GM12878 (cell line): Measurements from ENCODE around the gene LILRB1. TPM values are rescaled to one million over a fixed set of nuclear protein-coding genes. Genes with fewer than 3 reads are reported as not detected.

Experiments
- CREB1 ChIP-seq: IDR thresholded peaks from 2 replicates; pipeline ENCODE4 v1.6.1; 2012; ENCODE audit warnings: low read depth, mild to moderate bottlenecking, inconsistent platforms
- DPF2 ChIP-seq: fragments of 450-650 bp; IDR thresholded peaks from 2 replicates; pipeline ENCODE4 v1.6.1; 2017; ENCODE audit warnings: mild to moderate bottlenecking
- E2F4 ChIP-seq: IDR thresholded peaks from 2 replicates; pipeline ENCODE4 v1.6.1; 2012; ENCODE audit warnings: low read depth, low read length, improper control_type of control experiment
- EGR1 ChIP-seq, 2 experiments: IDR thresholded peaks; 1 replicate in 1 of 2; 2 replicates in 1 of 2; pipeline ENCODE4 v1.6.1; 2011 to 2012; ENCODE audit warnings: low read depth in 2 of 2, low read length in 2 of 2, borderline replicate concordance in 1 of 2, mild to moderate bottlenecking in 1 of 2, moderate library complexity in 1 of 2
- EZH2 ChIP-seq: IDR thresholded peaks from 2 replicates; pipeline ENCODE4 v1.6.1; 2012; ENCODE audit warnings: low read depth, mild to moderate bottlenecking, control low read depth, inconsistent platforms, low read length, borderline replicate concordance; ENCODE audit not compliant: control insufficient read depth
- FOXM1 ChIP-seq: IDR thresholded peaks from 2 replicates; pipeline ENCODE4 v1.6.1; 2012; ENCODE audit warnings: low read depth, mild to moderate bottlenecking, inconsistent platforms, low read length, moderate library complexity
- IKZF2 ChIP-seq, 2 experiments: fragments of 450-650 bp; IDR thresholded peaks; 2 replicates each; pipeline ENCODE4 v1.6.1; 2017; ENCODE audit warnings: mild to moderate bottlenecking in 2 of 2, moderate library complexity in 2 of 2
- IRF3 ChIP-seq: fragments of 450-650 bp; IDR thresholded peaks from 2 replicates; pipeline ENCODE4 v1.6.1; 2014; ENCODE audit warnings: mild to moderate bottlenecking
- JUND ChIP-seq: IDR thresholded peaks from 2 replicates; pipeline ENCODE4 v1.6.1; 2012; ENCODE audit warnings: low read depth, mild to moderate bottlenecking, low read length, improper control_type of control experiment, moderate library complexity
- MAX ChIP-seq: IDR thresholded peaks from 2 replicates; pipeline ENCODE4 v1.6.1; 2012; ENCODE audit warnings: low read depth, low read length, improper control_type of control experiment
- MEF2A ChIP-seq: IDR thresholded peaks from 2 replicates; pipeline ENCODE4 v1.6.1; 2011; ENCODE audit warnings: low read depth, mild to moderate bottlenecking, low read length, moderate library complexity; ENCODE audit not compliant: insufficient read depth
- MTA3 ChIP-seq: IDR thresholded peaks from 2 replicates; pipeline ENCODE4 v1.6.1; 2012; ENCODE audit warnings: low read length, inconsistent platforms, borderline replicate concordance
- MYC ChIP-seq: IDR thresholded peaks from 2 replicates; pipeline ENCODE4 v1.6.1; 2011; ENCODE audit warnings: mild to moderate bottlenecking, low read length, moderate library complexity, inconsistent platforms; ENCODE audit not compliant: insufficient read depth, insufficient replicate concordance, insufficient read length, severe bottlenecking
- NR2C2 ChIP-seq: IDR thresholded peaks from 2 replicates; pipeline ENCODE4 v1.6.1; 2011; ENCODE audit warnings: borderline replicate concordance, low read depth; ENCODE audit not compliant: control insufficient read depth, insufficient read length
- NRF1 ChIP-seq: conservative IDR thresholded peaks from 2 replicates; pipeline ENCODE4 v1.6.1; 2011; ENCODE audit warnings: mild to moderate bottlenecking, low read depth, low read length, improper control_type of control experiment
- PAX8 ChIP-seq: fragments of 450-650 bp; IDR thresholded peaks from 2 replicates; pipeline ENCODE4 v1.6.1; 2017; ENCODE audit warnings: mild to moderate bottlenecking, moderate library complexity
- POU2F2 ChIP-seq: IDR thresholded peaks from 3 replicates; pipeline ENCODE4 v1.6.1; 2011; ENCODE audit warnings: low read depth, mild to moderate bottlenecking, low read length, borderline replicate concordance
- RB1 ChIP-seq: fragments of 450-650 bp; formaldehyde crosslinking; IDR thresholded peaks from 2 replicates; pipeline ENCODE4 v1.6.1; 2017; ENCODE audit warnings: mild to moderate bottlenecking, borderline replicate concordance
- RELA ChIP-seq: fragments of 450-650 bp; IDR thresholded peaks from 2 replicates; pipeline ENCODE4 v1.8.0; 2014; ENCODE audit warnings: borderline replicate concordance; ENCODE audit not compliant: partially characterized antibody
- SUPT20H ChIP-seq: IDR thresholded peaks from 2 replicates; pipeline ENCODE4 v1.6.1; 2011; ENCODE audit warnings: low read depth, mild to moderate bottlenecking, low read length, moderate library complexity, borderline replicate concordance; ENCODE audit not compliant: control insufficient read depth
- TCF3 ChIP-seq: IDR thresholded peaks from 2 replicates; pipeline ENCODE4 v1.6.1; 2012; ENCODE audit warnings: low read depth, mild to moderate bottlenecking, low read length, borderline replicate concordance; ENCODE audit not compliant: insufficient read depth
- ZNF274 ChIP-seq: IDR thresholded peaks from one replicate; pipeline ENCODE4 v1.8.0; 2011; ENCODE audit not compliant: insufficient read length, insufficient read depth
- ZNF687 ChIP-seq: fragments of 450-650 bp; IDR thresholded peaks from 2 replicates; pipeline ENCODE4 v1.6.1; 2017; ENCODE audit warnings: mild to moderate bottlenecking, moderate library complexity
- ZSCAN29 ChIP-seq: fragments of 450-650 bp; IDR thresholded peaks from 2 replicates; pipeline ENCODE4 v1.6.1; 2017; ENCODE audit warnings: mild to moderate bottlenecking, moderate library complexity
- polyA plus RNA-seq, 11 experiments: library from polyadenylated mRNA; depleted of rRNA in 4 of 11; unstranded in 6 of 11; stranded (reverse) in 5 of 11; fragments of >200 nt; fragmentation: Nextera tagmentation in 4 of 11; fragmentation: Illumina TruSeq in 1 of 11; extraction: Ambion mirVana in 4 of 11; extraction: Trizol in 1 of 11; gene quantifications; 1 replicate in 1 of 11; 2 replicates in 10 of 11; pipeline versions ENCODE4 v1.2.1 to v1.2.3, GENCODE V29; 2011 to 2016; ENCODE audit warnings: inconsistent platforms in 2 of 11, missing spikeins in 2 of 11, low read depth in 1 of 11
- total RNA-seq, 4 experiments: library from RNA; depleted of rRNA in 3 of 4; stranded (reverse); fragments of >200 nt in 3 of 4; fragmentation: Illumina TruSeq in 1 of 4; extraction: Trizol in 1 of 4; gene quantifications; 2 replicates each; pipeline versions ENCODE4 v1.2.1 to v1.2.3, GENCODE V29; 2013 to 2021

Gene LILRB1
- total and polyA plus RNA-seq, 10 of the 15 experiments (the other 5 are each of a cell fraction or from before 2014, with no cell fraction given), result 4.9 to 92.2 (median 50.1) TPM

- TF ChIP-seq IRF3, result no peak
- peak in 1 of 2 experiments; percentile 41; a peak in 1 of 3 replicates for TF ChIP-seq EGR1 (IDR thresholded peaks at IDR 0.05; ENCODE audit: borderline replicate concordance in 1 of 2, low read depth in 2 of 2, low read length in 2 of 2)
- peak; percentile 12; the same call in 1 of the 2 replicates for TF ChIP-seq CREB1
- TF ChIP-seq ZNF687, result 0 out of 2 replicates have a peak, but pooled peaks have one; percentile 36
- peak; percentile 96; a peak in 3 of 4 replicates for TF ChIP-seq IKZF2 (IDR thresholded peaks at IDR 0.05)
- TF ChIP-seq MAX, result no peak
- peak; percentile 70 for TF ChIP-seq MEF2A
- no peak for TF ChIP-seq NR2C2
- TF ChIP-seq POU2F2, result peak; percentile 60; the same call in 1 of the 3 replicates
- TF ChIP-seq JUND, result peak; percentile 80; the same call in 1 of the 2 replicates
- TF ChIP-seq ZNF274, result no peak
- no peak for TF ChIP-seq RELA
- TF ChIP-seq PAX8, result no peak
- TF ChIP-seq NRF1, result no peak
- no peak for TF ChIP-seq MYC
- no peak for TF ChIP-seq E2F4
- 0 out of 2 replicates have a peak, but pooled peaks have one; percentile 34 for TF ChIP-seq TCF3
- TF ChIP-seq MTA3, result peak; percentile 97
- TF ChIP-seq DPF2, result peak; percentile 97
- no peak for TF ChIP-seq RB1
- TF ChIP-seq FOXM1, result peak; percentile 90
- no peak for TF ChIP-seq ZSCAN29
- no peak for TF ChIP-seq EZH2
- TF ChIP-seq SUPT20H, result no peak
Measured at GRCh38 chr19:54616821-54617560, 13.3 kb upstream of the LILRB1 start (continued).
